AG09309 (cell line): Measurements from ENCODE around the gene ARL2.

ENCODE experiments used
- DNase-seq: peaks from one replicate; pipeline ENCODE4 v3.0.0-alpha.2; 2010; ENCODE audit warnings: low read depth
- H3K4me3 ChIP-seq: 2 replicates; pipeline ENCODE4 v1.5.1; 2011; ENCODE audit warnings: mild to moderate bottlenecking, low read depth, low read length, moderate library complexity; ENCODE audit not compliant: control insufficient read depth
- CTCF ChIP-seq: IDR thresholded peaks from 2 replicates; pipeline ENCODE4 v1.5.1; 2011; ENCODE audit warnings: mild to moderate bottlenecking, low read depth, low read length, inconsistent platforms; ENCODE audit not compliant: insufficient read depth, control insufficient read depth; ENCODE audit errors: missing control alignments

Gene ARL2

GRCh38 chr11:65013888-65014725, at the start of gene ARL2:
Gene ARL2, plus strand, starts transcription at chr11:65014160. Its CDS starts 48 bp downstream, at chr11:65014208.
- TF ChIP-seq CTCF = peak; percentile 53
- peak; percentile 45 for DNase-seq
- H3K4me3 ChIP-seq = peak within 1 kb of the TSS; percentile 82

GRCh38 chr11:64967375-64967774, 46.6 kb upstream of the ARL2 start:
- no peak for DNase-seq
- no peak for TF ChIP-seq CTCF
- H3K4me3 ChIP-seq = no peak overlapping the region

GRCh38 chr11:64969209-64969608, 44.8 kb upstream of the ARL2 start:
- DNase-seq = no peak
- no peak for TF ChIP-seq CTCF
- H3K4me3 ChIP-seq = no peak overlapping the region

GRCh38 chr11:64970731-64971151, 43.2 kb upstream of the ARL2 start:
- DNase-seq = no peak
- no peak for TF ChIP-seq CTCF
- no peak overlapping the region for H3K4me3 ChIP-seq

- DNase-seq = no peak
- no peak for TF ChIP-seq CTCF
- H3K4me3 ChIP-seq = no peak within 1 kb of the TSS; the same call in 1 of the 2 replicates
Observed at GRCh38 chr11:64971421-64972233, 42.3 kb upstream of the ARL2 start, which contains the start of gene MAJIN. Gene MAJIN, minus strand, starts transcription at chr11:64972108. Its CDS starts 12,703 bp downstream, at chr11:64959405.

GRCh38 chr11:64974124-64974523, 39.8 kb upstream of the ARL2 start:
- TF ChIP-seq CTCF = no peak
- no peak for DNase-seq
- H3K4me3 ChIP-seq = no peak overlapping the region
